Measurements from ENCODE around the gene GRAMD2B. TPM values are rescaled to one million over a fixed set of nuclear protein-coding genes. Genes with fewer than 3 reads are reported as not detected.

GRAMD2B gene
- total and polyA plus RNA-seq, 2 of the 13 experiments (the other 11 are each of a cell fraction or from before 2014, with no cell fraction given), result 8.1 to 10.6 TPM

DNA sequence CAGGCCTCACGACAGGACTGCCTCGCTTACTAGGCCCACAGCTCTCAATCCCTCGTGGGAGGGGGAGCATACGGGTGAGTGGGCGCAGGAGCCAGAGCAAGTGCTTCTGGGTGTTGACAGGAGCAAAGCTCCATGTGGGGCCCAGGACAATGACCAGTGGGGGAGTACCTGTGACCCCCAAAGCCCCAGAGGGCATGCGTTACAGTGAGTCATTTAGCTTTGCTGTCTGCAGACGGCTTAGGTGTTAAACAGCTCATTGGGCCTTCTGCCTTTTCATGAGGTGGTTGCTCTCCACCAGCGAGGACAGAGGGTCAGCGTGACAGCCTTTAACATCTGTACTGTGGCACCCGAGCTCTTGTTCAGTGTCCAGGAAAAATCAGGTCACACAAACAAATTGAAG, 78.2 kb downstream of the GRAMD2B start:
- in situ Hi-C loops (cut with HindIII; ENCODE audit: extremely low pct_ligation_motif_present, low pct_unique_long_range_greater_than_20kb) (no loop called here), intact Hi-C loops (cut with micrococcal nuclease; ENCODE audit: unreplicated experiment) (no loop called here)
- no peak overlapping the region for H3K27ac ChIP-seq (ENCODE audit: extremely low read length, insufficient read depth, low read length)
- no peaks in the 10 kb centered on the region for H4K20me1 ChIP-seq (ENCODE audit: insufficient read depth, low read length)
- ChIA-PET CTCF (ENCODE audit: low intra/inter-chr PET ratio, low total read pairs) (no interaction called here), POLR2A (interaction anchor here (1.0 kb wide), 1 partner anchor 29 kb away, joined by 3 read pairs; no protein-coding TSS in a partner anchor)
- H3K4me3 ChIP-seq (replicated peaks in 1 of 3; ENCODE audit: insufficient read depth in 1 of 3, low read depth in 2 of 3, low read length in 3 of 3), result no peak overlapping the region
- no peak overlapping the region for H2AFZ ChIP-seq (ENCODE audit: low read length)
- DNase-seq (ENCODE audit: low spot score), result no peak
- no peak for FAIRE-seq
- H3K9me3 ChIP-seq (ENCODE audit: low read length), result no peaks in the 10 kb centered on the region
- no peaks in the 10 kb centered on the region for H3K4me1 ChIP-seq (ENCODE audit: insufficient read depth, low read length)
- H3K9ac ChIP-seq (ENCODE audit: insufficient read depth, low read depth, low read length), result no peak overlapping the region
- H3K27me3 ChIP-seq (ENCODE audit: control insufficient read depth in 1 of 2, insufficient read depth in 2 of 2, low read length in 2 of 2), result no peaks in the 10 kb centered on the region; a peak in 1 of 5 replicates
- no peaks in the 10 kb centered on the region for H3K79me2 ChIP-seq (ENCODE audit: insufficient read depth, low read length)
- WGBS (ENCODE audit: low lambda C conversion rate), result 58% methylated on average over 8 of the region's 10 CpGs
- no peak overlapping the region for H3K4me2 ChIP-seq (ENCODE audit: low read depth, low read length)
- H3K36me3 ChIP-seq (replicated peaks in 1 of 2; ENCODE audit: control insufficient read depth in 1 of 2, insufficient read depth in 2 of 2, low read length in 2 of 2), result no peaks in the 10 kb centered on the region
- TF ChIP-seq MBD4 (IDR thresholded peaks at IDR 0.05; ENCODE audit: borderline replicate concordance, low read length), result no peak
- TF ChIP-seq, protein P1, sequence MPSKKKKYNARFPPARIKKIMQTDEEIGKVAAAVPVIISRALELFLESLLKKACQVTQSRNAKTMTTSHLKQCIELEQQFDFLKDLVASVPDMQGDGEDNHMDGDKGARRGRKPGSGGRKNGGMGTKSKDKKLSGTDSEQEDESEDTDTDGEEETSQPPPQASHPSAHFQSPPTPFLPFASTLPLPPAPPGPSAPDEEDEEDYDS (CRISPR knock-in tag; IDR thresholded peaks at IDR 0.05), result no peak
- no peak for TF ChIP-seq ADNP (CRISPR knock-in tag; IDR thresholded peaks at IDR 0.05)
- TF ChIP-seq, protein P2, sequence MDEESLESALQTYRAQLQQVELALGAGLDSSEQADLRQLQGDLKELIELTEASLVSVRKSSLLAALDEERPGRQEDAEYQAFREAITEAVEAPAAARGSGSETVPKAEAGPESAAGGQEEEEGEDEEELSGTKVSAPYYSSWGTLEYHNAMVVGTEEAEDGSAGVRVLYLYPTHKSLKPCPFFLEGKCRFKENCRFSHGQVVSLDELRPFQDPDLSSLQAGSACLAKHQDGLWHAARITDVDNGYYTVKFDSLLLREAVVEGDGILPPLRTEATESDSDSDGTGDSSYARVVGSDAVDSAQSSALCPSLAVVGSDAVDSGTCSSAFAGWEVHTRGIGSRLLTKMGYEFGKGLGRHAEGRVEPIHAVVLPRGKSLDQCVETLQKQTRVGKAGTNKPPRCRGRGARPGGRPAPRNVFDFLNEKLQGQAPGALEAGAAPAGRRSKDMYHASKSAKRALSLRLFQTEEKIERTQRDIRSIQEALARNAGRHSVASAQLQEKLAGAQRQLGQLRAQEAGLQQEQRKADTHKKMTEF (CRISPR knock-in tag; IDR thresholded peaks at IDR 0.05), result no peak
- no peak for TF ChIP-seq ZNF138 (CRISPR knock-in tag; IDR thresholded peaks at IDR 0.05; ENCODE audit: low read depth)
- no peak for TF ChIP-seq POLR2AphosphoS5 (IDR thresholded peaks at IDR 0.05; ENCODE audit: low read depth, low read length)
- TF ChIP-seq MZF1 (CRISPR knock-in tag; IDR thresholded peaks at IDR 0.05; ENCODE audit: borderline replicate concordance), result no peak
- no peak for TF ChIP-seq TP53 (CRISPR knock-in tag; conservative IDR thresholded peaks at IDR 0.05)
- no peak for TF ChIP-seq ZSCAN9 (CRISPR knock-in tag; IDR thresholded peaks at IDR 0.05; ENCODE audit: borderline replicate concordance)
- TF ChIP-seq, protein P3, sequence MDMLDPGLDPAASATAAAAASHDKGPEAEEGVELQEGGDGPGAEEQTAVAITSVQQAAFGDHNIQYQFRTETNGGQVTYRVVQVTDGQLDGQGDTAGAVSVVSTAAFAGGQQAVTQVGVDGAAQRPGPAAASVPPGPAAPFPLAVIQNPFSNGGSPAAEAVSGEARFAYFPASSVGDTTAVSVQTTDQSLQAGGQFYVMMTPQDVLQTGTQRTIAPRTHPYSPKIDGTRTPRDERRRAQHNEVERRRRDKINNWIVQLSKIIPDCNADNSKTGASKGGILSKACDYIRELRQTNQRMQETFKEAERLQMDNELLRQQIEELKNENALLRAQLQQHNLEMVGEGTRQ (IDR thresholded peaks at IDR 0.05; ENCODE audit: low read depth, low read length), result no peak
- TF ChIP-seq, protein P3 (CRISPR knock-in tag; IDR thresholded peaks at IDR 0.05; ENCODE audit: borderline replicate concordance), result no peak
- no peak for TF ChIP-seq ZNF570 (CRISPR knock-in tag; IDR thresholded peaks at IDR 0.05; ENCODE audit: borderline replicate concordance)
- ATAC-seq, result peak; percentile 37; the same call in 1 of the 3 replicates
- no TSS peak for BruUV-seq (replicated peaks)

Data from HepG2 (cell line).